WTC11 (cell line): ENCODE measurements around the gene FAM107B. TPM values are rescaled to one million over a fixed set of nuclear protein-coding genes. Genes with fewer than 3 reads are reported as not detected.

Experiments used
- ATAC-seq: fragments of 200-7000 bp; cut with Tn5 transposase; 2 replicates; pipeline ENCODE4 v1.10.0; 2021; ENCODE audit warnings: mild to moderate bottlenecking, moderate library complexity
- CTCF ChIA-PET: fragments of 300-600 bp; sonication (Branson Sonifier 250); formaldehyde crosslinking; loops from one replicate; lab custom pipeline; 2021; ENCODE audit warnings: antibody characterized with exemption; lab: Charles Lee
- POLR2A ChIA-PET: fragments of 350-600 bp; sonication (Branson Sonifier 250); formaldehyde crosslinking; loops from one replicate; lab custom pipeline; 2021; ENCODE audit warnings: antibody characterized with exemption; lab: Charles Lee
- DNase-seq: peaks from one replicate; pipeline ENCODE4 v3.0.0; 2021; ENCODE audit warnings: low spot score
- H3K27ac Mint-ChIP-seq: 2 replicates; pipeline ENCODE4 v1.8.0; 2021; ENCODE audit warnings: mixed read lengths
- H3K27me3 Mint-ChIP-seq: 2 replicates; pipeline ENCODE4 v1.8.0; 2021; ENCODE audit warnings: low read depth, mild to moderate bottlenecking, moderate library complexity, mixed read lengths
- H3K36me3 Mint-ChIP-seq: 2 replicates; pipeline ENCODE4 v1.8.0; 2021; ENCODE audit warnings: mixed read lengths
- H3K4me1 Mint-ChIP-seq: 2 replicates; pipeline ENCODE4 v1.8.0; 2022; ENCODE audit warnings: mixed read lengths
- H3K4me3 Mint-ChIP-seq: 2 replicates; pipeline ENCODE4 v1.8.0; 2021; ENCODE audit warnings: mild to moderate bottlenecking, moderate library complexity, mixed read lengths
- H3K9me3 Mint-ChIP-seq: 2 replicates; pipeline ENCODE4 v1.8.0; 2021; ENCODE audit warnings: mixed read lengths
- ATF6 ChIP-seq: sonication (generic); formaldehyde crosslinking; IDR thresholded peaks from 2 replicates; pipeline ENCODE4 v1.8.1; 2023; ENCODE audit warnings: mild to moderate bottlenecking, missing genetic modification reagents
- ESRRA ChIP-seq: sonication (generic); formaldehyde crosslinking; IDR thresholded peaks from 2 replicates; pipeline ENCODE4 v1.8.1; 2022; ENCODE audit warnings: mild to moderate bottlenecking, missing genetic modification reagents, borderline replicate concordance
- ETV6 ChIP-seq: sonication (generic); formaldehyde crosslinking; IDR thresholded peaks from 2 replicates; pipeline ENCODE4 v1.8.1; 2022; ENCODE audit warnings: mild to moderate bottlenecking, missing genetic modification reagents
- FOXK1 ChIP-seq: sonication (generic); formaldehyde crosslinking; IDR thresholded peaks from 2 replicates; pipeline ENCODE4 v1.8.0; 2022; ENCODE audit warnings: mild to moderate bottlenecking, moderate library complexity, missing genetic modification reagents
- GABPB1 ChIP-seq: sonication (generic); formaldehyde crosslinking; IDR thresholded peaks from 2 replicates; pipeline ENCODE4 v1.8.1; 2023; ENCODE audit warnings: mild to moderate bottlenecking, missing genetic modification reagents
- HMGA2 ChIP-seq: fragments of 250-450 bp; sonication (Bioruptor Pico); IDR thresholded peaks from 2 replicates; pipeline ENCODE4 v1.4.0; 2021; ENCODE audit warnings: mild to moderate bottlenecking, moderate library complexity
- JUN ChIP-seq: sonication (generic); formaldehyde crosslinking; IDR thresholded peaks from 2 replicates; pipeline ENCODE4 v1.8.0; 2023; ENCODE audit warnings: mild to moderate bottlenecking, missing genetic modification reagents
- NFYB ChIP-seq: sonication (generic); formaldehyde crosslinking; conservative IDR thresholded peaks from 2 replicates; pipeline ENCODE4 v1.8.0; 2022; ENCODE audit warnings: low read depth, missing genetic modification reagents
- TEAD1 ChIP-seq: sonication (generic); formaldehyde crosslinking; IDR thresholded peaks from 2 replicates; pipeline ENCODE4 v1.8.0; 2022; ENCODE audit warnings: mild to moderate bottlenecking, missing genetic modification reagents
- TEAD4 ChIP-seq: sonication (generic); formaldehyde crosslinking; IDR thresholded peaks from 2 replicates; pipeline ENCODE4 v1.8.0; 2022; ENCODE audit warnings: mild to moderate bottlenecking, missing genetic modification reagents
- TP53 ChIP-seq: sonication (generic); formaldehyde crosslinking; IDR thresholded peaks from 2 replicates; pipeline ENCODE4 v1.8.1; 2023; ENCODE audit warnings: mild to moderate bottlenecking, missing genetic modification reagents
- ZNF138 ChIP-seq: sonication (generic); formaldehyde crosslinking; conservative IDR thresholded peaks from 2 replicates; pipeline ENCODE4 v1.8.1; 2022; ENCODE audit warnings: mild to moderate bottlenecking, moderate library complexity, missing genetic modification reagents
- ZNF281 ChIP-seq: sonication (generic); formaldehyde crosslinking; IDR thresholded peaks from 2 replicates; pipeline ENCODE4 v1.8.0; 2023; ENCODE audit warnings: mild to moderate bottlenecking, missing genetic modification reagents
- ZNF317 ChIP-seq: sonication (generic); formaldehyde crosslinking; IDR thresholded peaks from 2 replicates; pipeline ENCODE4 v1.8.1; 2023; ENCODE audit warnings: low read depth, mild to moderate bottlenecking, moderate library complexity, missing genetic modification reagents, borderline replicate concordance
- total RNA-seq: library from RNA; stranded (reverse); gene quantifications from 3 replicates; pipeline ENCODE4 v1.2.3, GENCODE V29; 2021
- TF ChIP-seq, protein P1 (sequence below): sonication (generic); formaldehyde crosslinking; conservative IDR thresholded peaks from 2 replicates; pipeline ENCODE4 v1.8.1; 2023; ENCODE audit warnings: mild to moderate bottlenecking, low read depth, missing genetic modification reagents, moderate library complexity
- TF ChIP-seq, protein P2 (sequence below): sonication (generic); formaldehyde crosslinking; IDR thresholded peaks from 2 replicates; pipeline ENCODE4 v1.8.1; 2023; ENCODE audit warnings: mild to moderate bottlenecking, missing genetic modification reagents, borderline replicate concordance
- TF ChIP-seq, protein P3 (sequence below): fragments of 250-450 bp; sonication (Bioruptor Pico); IDR thresholded peaks from 2 replicates; pipeline ENCODE4 v2.1.2; 2022; ENCODE audit warnings: mild to moderate bottlenecking, moderate library complexity

The FAM107B gene
- total RNA-seq, 1 experiment from 2014 or later: 22.4 TPM

DNA sequence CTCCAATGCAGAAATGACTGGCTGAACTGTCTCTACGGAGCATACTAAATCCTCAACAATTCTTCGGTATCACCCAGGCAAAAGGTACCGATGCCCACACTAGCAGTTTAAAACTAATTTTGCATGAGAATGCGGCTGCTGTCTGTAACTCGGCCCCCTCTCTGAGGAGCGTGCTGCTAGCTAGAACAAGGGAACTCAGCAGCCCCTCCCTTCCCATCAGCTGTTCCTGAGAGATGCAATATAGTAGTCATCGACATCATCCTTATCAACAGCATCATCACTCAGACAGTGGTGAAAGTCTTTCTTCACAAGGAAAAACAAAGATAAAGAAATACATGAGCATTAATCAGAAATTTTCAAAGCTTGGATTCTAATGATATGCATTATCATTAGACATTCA lies 254.9 kb downstream of the FAM107B start (continued):
- TF ChIP-seq ETV6: no peak
- no peak for TF ChIP-seq TEAD1 (CRISPR knock-in tag)
- TF ChIP-seq ZNF317 (CRISPR knock-in tag): no peak
- no peak for TF ChIP-seq ATF6
- TF ChIP-seq, protein P1, sequence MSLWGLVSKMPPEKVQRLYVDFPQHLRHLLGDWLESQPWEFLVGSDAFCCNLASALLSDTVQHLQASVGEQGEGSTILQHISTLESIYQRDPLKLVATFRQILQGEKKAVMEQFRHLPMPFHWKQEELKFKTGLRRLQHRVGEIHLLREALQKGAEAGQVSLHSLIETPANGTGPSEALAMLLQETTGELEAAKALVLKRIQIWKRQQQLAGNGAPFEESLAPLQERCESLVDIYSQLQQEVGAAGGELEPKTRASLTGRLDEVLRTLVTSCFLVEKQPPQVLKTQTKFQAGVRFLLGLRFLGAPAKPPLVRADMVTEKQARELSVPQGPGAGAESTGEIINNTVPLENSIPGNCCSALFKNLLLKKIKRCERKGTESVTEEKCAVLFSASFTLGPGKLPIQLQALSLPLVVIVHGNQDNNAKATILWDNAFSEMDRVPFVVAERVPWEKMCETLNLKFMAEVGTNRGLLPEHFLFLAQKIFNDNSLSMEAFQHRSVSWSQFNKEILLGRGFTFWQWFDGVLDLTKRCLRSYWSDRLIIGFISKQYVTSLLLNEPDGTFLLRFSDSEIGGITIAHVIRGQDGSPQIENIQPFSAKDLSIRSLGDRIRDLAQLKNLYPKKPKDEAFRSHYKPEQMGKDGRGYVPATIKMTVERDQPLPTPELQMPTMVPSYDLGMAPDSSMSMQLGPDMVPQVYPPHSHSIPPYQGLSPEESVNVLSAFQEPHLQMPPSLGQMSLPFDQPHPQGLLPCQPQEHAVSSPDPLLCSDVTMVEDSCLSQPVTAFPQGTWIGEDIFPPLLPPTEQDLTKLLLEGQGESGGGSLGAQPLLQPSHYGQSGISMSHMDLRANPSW (CRISPR knock-in tag): no peak
- TF ChIP-seq, protein P2, sequence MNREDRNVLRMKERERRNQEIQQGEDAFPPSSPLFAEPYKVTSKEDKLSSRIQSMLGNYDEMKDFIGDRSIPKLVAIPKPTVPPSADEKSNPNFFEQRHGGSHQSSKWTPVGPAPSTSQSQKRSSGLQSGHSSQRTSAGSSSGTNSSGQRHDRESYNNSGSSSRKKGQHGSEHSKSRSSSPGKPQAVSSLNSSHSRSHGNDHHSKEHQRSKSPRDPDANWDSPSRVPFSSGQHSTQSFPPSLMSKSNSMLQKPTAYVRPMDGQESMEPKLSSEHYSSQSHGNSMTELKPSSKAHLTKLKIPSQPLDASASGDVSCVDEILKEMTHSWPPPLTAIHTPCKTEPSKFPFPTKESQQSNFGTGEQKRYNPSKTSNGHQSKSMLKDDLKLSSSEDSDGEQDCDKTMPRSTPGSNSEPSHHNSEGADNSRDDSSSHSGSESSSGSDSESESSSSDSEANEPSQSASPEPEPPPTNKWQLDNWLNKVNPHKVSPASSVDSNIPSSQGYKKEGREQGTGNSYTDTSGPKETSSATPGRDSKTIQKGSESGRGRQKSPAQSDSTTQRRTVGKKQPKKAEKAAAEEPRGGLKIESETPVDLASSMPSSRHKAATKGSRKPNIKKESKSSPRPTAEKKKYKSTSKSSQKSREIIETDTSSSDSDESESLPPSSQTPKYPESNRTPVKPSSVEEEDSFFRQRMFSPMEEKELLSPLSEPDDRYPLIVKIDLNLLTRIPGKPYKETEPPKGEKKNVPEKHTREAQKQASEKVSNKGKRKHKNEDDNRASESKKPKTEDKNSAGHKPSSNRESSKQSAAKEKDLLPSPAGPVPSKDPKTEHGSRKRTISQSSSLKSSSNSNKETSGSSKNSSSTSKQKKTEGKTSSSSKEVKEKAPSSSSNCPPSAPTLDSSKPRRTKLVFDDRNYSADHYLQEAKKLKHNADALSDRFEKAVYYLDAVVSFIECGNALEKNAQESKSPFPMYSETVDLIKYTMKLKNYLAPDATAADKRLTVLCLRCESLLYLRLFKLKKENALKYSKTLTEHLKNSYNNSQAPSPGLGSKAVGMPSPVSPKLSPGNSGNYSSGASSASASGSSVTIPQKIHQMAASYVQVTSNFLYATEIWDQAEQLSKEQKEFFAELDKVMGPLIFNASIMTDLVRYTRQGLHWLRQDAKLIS: no peak
- TF ChIP-seq, all 79 proteins: peak for 0

DNA sequence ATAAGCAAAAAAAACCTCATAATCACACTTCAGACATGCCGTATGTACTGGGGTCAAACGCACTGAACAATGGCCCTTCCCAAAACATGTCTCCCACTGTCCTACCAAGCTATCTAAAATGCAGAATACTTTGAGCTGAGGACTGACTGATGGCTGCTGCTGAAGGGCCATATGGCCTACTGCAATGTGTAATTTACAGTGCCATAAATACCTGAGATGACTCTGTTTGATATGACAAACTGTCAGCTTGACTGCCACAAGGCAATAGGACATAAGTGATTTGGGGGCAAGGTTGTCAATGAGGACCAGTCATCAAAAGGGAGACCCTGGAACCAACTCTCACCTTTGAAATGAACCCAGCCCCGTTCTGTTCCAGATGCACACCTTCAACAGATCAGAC lies 256.5 kb downstream of the FAM107B start:
- Mint-ChIP-seq H3K27ac (no peak overlapping the region), H3K36me3 (peaks cover 5% of the 10 kb centered on the region), H3K4me1 (peaks cover 19% of the 10 kb centered on the region), H3K4me3 (no peak overlapping the region), H3K27me3 (no peaks in the 10 kb centered on the region), H3K9me3 (no peaks in the 10 kb centered on the region)
- POLR2A ChIA-PET: interaction anchor here (1.0 kb wide), 1 partner anchor 319 kb away, joined by 3 read pairs; the partner anchor contains the start of gene CDNF
- CTCF ChIA-PET: no interaction called here
- no peak for DNase-seq
- no peak for TF ChIP-seq JUN (CRISPR knock-in tag)
- TF ChIP-seq ZNF281 (CRISPR knock-in tag): no peak
- TF ChIP-seq FOXK1 (CRISPR knock-in tag): no peak
- TF ChIP-seq TEAD4 (CRISPR knock-in tag): no peak
- no peak for TF ChIP-seq GABPB1 (CRISPR knock-in tag)
- ATAC-seq: no peak

DNA sequence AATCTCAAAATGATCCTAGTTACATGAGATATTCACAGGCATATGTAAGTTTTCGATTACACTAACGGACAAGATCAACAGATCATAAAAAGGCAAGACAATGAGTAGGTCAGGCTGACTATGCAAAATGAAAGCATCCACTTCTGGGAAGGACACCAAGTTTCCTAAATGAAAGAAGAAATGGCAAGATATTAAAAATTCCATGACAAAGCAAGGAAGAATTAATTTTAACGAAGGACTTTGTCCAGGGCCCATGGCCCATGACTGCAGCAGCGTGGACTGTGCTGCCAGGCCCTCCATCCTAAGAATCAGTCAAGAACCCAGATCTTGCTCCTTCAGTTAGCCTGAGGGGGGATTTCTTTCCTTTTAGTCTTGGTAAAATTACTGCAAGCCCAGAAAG lies 261.6 kb downstream of the FAM107B start:
- ChIA-PET CTCF (no interaction called here), POLR2A (no interaction called here)
- Mint-ChIP-seq H3K9me3 (peaks cover 12% of the 10 kb centered on the region), H3K27me3 (no peaks in the 10 kb centered on the region), H3K36me3 (peaks cover 12% of the 10 kb centered on the region), H3K4me1 (no peaks in the 10 kb centered on the region), H3K4me3 (no peak overlapping the region), H3K27ac (no peak overlapping the region)
- DNase-seq (no peak), ATAC-seq (no peak)
- TF ChIP-seq ZNF138: no peak
- TF ChIP-seq, protein P3, sequence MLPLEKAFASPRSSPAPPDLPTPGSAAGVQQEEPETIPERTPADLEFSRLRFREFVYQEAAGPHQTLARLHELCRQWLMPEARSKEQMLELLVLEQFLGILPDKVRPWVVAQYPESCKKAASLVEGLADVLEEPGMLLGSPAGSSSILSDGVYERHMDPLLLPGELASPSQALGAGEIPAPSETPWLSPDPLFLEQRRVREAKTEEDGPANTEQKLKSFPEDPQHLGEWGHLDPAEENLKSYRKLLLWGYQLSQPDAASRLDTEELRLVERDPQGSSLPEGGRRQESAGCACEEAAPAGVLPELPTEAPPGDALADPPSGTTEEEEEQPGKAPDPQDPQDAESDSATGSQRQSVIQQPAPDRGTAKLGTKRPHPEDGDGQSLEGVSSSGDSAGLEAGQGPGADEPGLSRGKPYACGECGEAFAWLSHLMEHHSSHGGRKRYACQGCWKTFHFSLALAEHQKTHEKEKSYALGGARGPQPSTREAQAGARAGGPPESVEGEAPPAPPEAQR (CRISPR knock-in tag): no peak
- TF ChIP-seq ESRRA (CRISPR knock-in tag): no peak
- TF ChIP-seq HMGA2: no peak
- no peak for TF ChIP-seq NFYB (CRISPR knock-in tag)
- TF ChIP-seq ETV6: no peak
- TF ChIP-seq, protein P1 (CRISPR knock-in tag): no peak
- TF ChIP-seq TP53 (CRISPR knock-in tag): no peak
